IPS-15b (cell line): ENCODE data around the gene GPR17.

Experiments
- H3K27me3 ChIP-seq: one replicate; pipeline ENCODE4 v1.6.1; 2013; ENCODE audit warnings: low read length; ENCODE audit not compliant: control insufficient read depth, insufficient read depth
- H3K36me3 ChIP-seq: one replicate; pipeline ENCODE4 v1.6.1; 2013; ENCODE audit warnings: low read length; ENCODE audit not compliant: control insufficient read depth, insufficient read depth
- H3K4me1 ChIP-seq: one replicate; pipeline ENCODE4 v1.6.1; 2013; ENCODE audit warnings: mild to moderate bottlenecking, low read length; ENCODE audit not compliant: control insufficient read depth, insufficient read depth
- H3K4me3 ChIP-seq: one replicate; pipeline ENCODE4 v1.5.1; 2013; ENCODE audit warnings: low read depth, low read length
- H3K9ac ChIP-seq: one replicate; pipeline ENCODE4 v1.6.1; 2013; ENCODE audit warnings: low read depth, mild to moderate bottlenecking, low read length
- H3K9me3 ChIP-seq: one replicate; pipeline ENCODE4 v1.6.1; 2013; ENCODE audit warnings: mild to moderate bottlenecking, low read length; ENCODE audit not compliant: control insufficient read depth, insufficient read depth

GPR17 gene

GRCh38 chr2:127648321-127648720 is 2.4 kb downstream of the GPR17 start:
- H3K4me3 ChIP-seq = no peak overlapping the region

GRCh38 chr2:127649100-127649611 is 3.2 kb downstream of the GPR17 start:
- Histone ChIP-seq H3K27me3 (no peaks in the 10 kb centered on the region), H3K4me1 (no peaks in the 10 kb centered on the region), H3K9ac (no peak overlapping the region)

More at GRCh38 chr2:127648321-127648720, 2.4 kb downstream of the GPR17 start:
- H3K9me3 ChIP-seq = no peaks in the 10 kb centered on the region
- H3K4me1 ChIP-seq = no peaks in the 10 kb centered on the region
- H3K27me3 ChIP-seq = no peaks in the 10 kb centered on the region
- H3K36me3 ChIP-seq = no peaks in the 10 kb centered on the region
- no peak overlapping the region for H3K9ac ChIP-seq

GRCh38 chr2:127649684-127650040 is 3.7 kb downstream of the GPR17 start:
- Histone ChIP-seq H3K9me3 (no peaks in the 10 kb centered on the region), H3K27me3 (no peaks in the 10 kb centered on the region), H3K36me3 (no peaks in the 10 kb centered on the region), H3K9ac (no peak overlapping the region), H3K4me1 (no peaks in the 10 kb centered on the region), H3K4me3 (no peak overlapping the region)

More at GRCh38 chr2:127649100-127649611, 3.2 kb downstream of the GPR17 start:
- Histone ChIP-seq H3K4me3 (no peak overlapping the region), H3K9me3 (no peaks in the 10 kb centered on the region), H3K36me3 (no peaks in the 10 kb centered on the region)

GRCh38 chr2:127650041-127650784 is 4.3 kb downstream of the GPR17 start:
- Histone ChIP-seq H3K9ac (no peak overlapping the region), H3K4me3 (no peak overlapping the region), H3K27me3 (no peaks in the 10 kb centered on the region), H3K36me3 (no peaks in the 10 kb centered on the region), H3K4me1 (no peaks in the 10 kb centered on the region), H3K9me3 (no peaks in the 10 kb centered on the region)

GRCh38 chr2:127650785-127651380 is 4.9 kb downstream of the GPR17 start:
- Histone ChIP-seq H3K4me3 (no peak overlapping the region), H3K9me3 (no peaks in the 10 kb centered on the region), H3K9ac (no peak overlapping the region), H3K36me3 (no peaks in the 10 kb centered on the region), H3K27me3 (no peaks in the 10 kb centered on the region), H3K4me1 (no peaks in the 10 kb centered on the region)

- no peaks in the 10 kb centered on the region for H3K27me3 ChIP-seq
- no peaks in the 10 kb centered on the region for H3K9me3 ChIP-seq
- no peak overlapping the region for H3K9ac ChIP-seq
- no peaks in the 10 kb centered on the region for H3K36me3 ChIP-seq
- H3K4me3 ChIP-seq = no peak overlapping the region
- no peaks in the 10 kb centered on the region for H3K4me1 ChIP-seq
Observed at GRCh38 chr2:127651381-127651809, 5.4 kb downstream of the GPR17 start.

GRCh38 chr2:127651971-127652550 is 6.1 kb downstream of the GPR17 start:
- no peaks in the 10 kb centered on the region for H3K4me1 ChIP-seq
- H3K9me3 ChIP-seq = no peaks in the 10 kb centered on the region
- no peak overlapping the region for H3K9ac ChIP-seq
- no peak overlapping the region for H3K4me3 ChIP-seq
- no peaks in the 10 kb centered on the region for H3K27me3 ChIP-seq
- no peaks in the 10 kb centered on the region for H3K36me3 ChIP-seq

GRCh38 chr2:127652786-127653357 is 6.9 kb downstream of the GPR17 start:
- Histone ChIP-seq H3K4me3 (no peak overlapping the region), H3K4me1 (no peaks in the 10 kb centered on the region), H3K36me3 (no peaks in the 10 kb centered on the region), H3K9ac (no peak overlapping the region), H3K9me3 (no peaks in the 10 kb centered on the region), H3K27me3 (no peaks in the 10 kb centered on the region)

- no peaks in the 10 kb centered on the region for H3K27me3 ChIP-seq
- no peaks in the 10 kb centered on the region for H3K9me3 ChIP-seq
- H3K36me3 ChIP-seq = no peaks in the 10 kb centered on the region
- no peaks in the 10 kb centered on the region for H3K4me1 ChIP-seq
- H3K4me3 ChIP-seq = no peak overlapping the region
- no peak overlapping the region for H3K9ac ChIP-seq
Observed at GRCh38 chr2:127653421-127654083, 7.6 kb downstream of the GPR17 start.

- Histone ChIP-seq H3K36me3 (no peaks in the 10 kb centered on the region), H3K9me3 (no peaks in the 10 kb centered on the region), H3K4me1 (no peaks in the 10 kb centered on the region), H3K27me3 (no peaks in the 10 kb centered on the region), H3K9ac (no peak overlapping the region), H3K4me3 (no peak overlapping the region)
Observed at GRCh38 chr2:127654084-127654837, 8.3 kb downstream of the GPR17 start.

- Histone ChIP-seq H3K4me3 (no peak overlapping the region), H3K4me1 (no peaks in the 10 kb centered on the region), H3K36me3 (no peaks in the 10 kb centered on the region), H3K9me3 (no peaks in the 10 kb centered on the region), H3K27me3 (no peaks in the 10 kb centered on the region), H3K9ac (no peak overlapping the region)
Observed at GRCh38 chr2:127654838-127655175, 8.9 kb downstream of the GPR17 start.
